GM11168 (cell line): ENCODE data around the gene FOXD2.

Experiments used
- in situ Hi-C: fragments of 300-500 bp; cut with MboI; formaldehyde crosslinking; loops from one replicate; pipeline ENCODE4 v1.12.0; 2022; ENCODE audit warnings: low sequenced_read_pairs; ENCODE audit not compliant: unreplicated experiment

FOXD2 gene

DNA sequence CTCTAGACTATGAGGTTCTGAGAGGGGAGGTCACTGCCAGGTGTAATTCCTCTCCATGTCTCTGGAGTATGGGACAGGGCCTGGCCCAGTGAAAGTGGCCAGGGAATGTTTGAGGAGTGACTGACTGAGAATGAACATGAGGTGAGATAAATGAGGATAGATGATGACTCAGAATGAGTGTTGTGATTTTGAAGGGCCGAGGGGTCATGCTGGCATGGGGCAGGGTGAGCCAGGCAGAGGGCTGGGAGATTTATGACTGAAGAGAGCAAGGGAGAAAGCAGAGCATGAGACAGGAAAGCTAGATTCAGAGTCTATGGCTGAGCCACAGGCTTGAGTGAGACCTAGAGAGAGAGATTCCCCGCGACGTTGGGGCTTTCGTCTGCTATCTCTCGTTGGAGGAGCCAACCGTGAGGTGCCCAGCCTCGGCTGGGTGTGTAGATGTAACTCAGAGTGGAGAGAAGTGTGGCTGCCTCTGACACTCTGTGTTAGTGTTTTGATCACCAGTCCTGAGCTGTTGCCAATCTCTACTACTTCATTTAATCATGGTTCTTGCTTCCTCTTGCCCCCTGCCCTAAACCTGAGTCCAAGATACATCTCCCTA, 50.1 kb downstream of the FOXD2 start:
- in situ Hi-C loops = no loop called here
